Hepatocyte (in vitro differentiated cells): ENCODE results near the gene CD7. TPM values are rescaled to one million over a fixed set of nuclear protein-coding genes. Genes with fewer than 3 reads are reported as not detected.

ENCODE experiments used
- DNase-seq: peaks from one replicate; pipeline ENCODE4 v3.0.0-alpha.2; 2016; ENCODE audit warnings: low spot score
- H2AFZ ChIP-seq: fragments of 200-600 bp; sonication (generic); 2 replicates; pipeline ENCODE4 v1.6.0; 2016; ENCODE audit warnings: antibody characterized with exemption, mild to moderate bottlenecking
- H3K27ac ChIP-seq: fragments of 200-600 bp; sonication (generic); 2 replicates; pipeline ENCODE4 v1.5.1; 2016; ENCODE audit warnings: mild to moderate bottlenecking
- H3K27me3 ChIP-seq: fragments of 200-600 bp; sonication (generic); 2 replicates; pipeline ENCODE4 v1.6.1; 2016
- H3K36me3 ChIP-seq: fragments of 200-600 bp; sonication (generic); replicated peaks from 2 replicates; pipeline ENCODE4 v1.5.1; 2016; ENCODE audit warnings: low read depth; ENCODE audit not compliant: insufficient read depth
- H3K4me1 ChIP-seq: fragments of 200-600 bp; sonication (generic); 2 replicates; pipeline ENCODE4 v1.5.1; 2016; ENCODE audit warnings: mild to moderate bottlenecking, moderate library complexity; ENCODE audit not compliant: insufficient read depth
- H3K4me2 ChIP-seq: fragments of 200-600 bp; sonication (generic); 2 replicates; pipeline ENCODE4 v1.6.0; 2016
- H3K4me3 ChIP-seq: fragments of 200-600 bp; sonication (generic); 2 replicates; pipeline ENCODE4 v1.5.1; 2016; ENCODE audit warnings: mild to moderate bottlenecking
- H3K79me2 ChIP-seq: fragments of 200-600 bp; sonication (generic); 2 replicates; pipeline ENCODE4 v1.6.0; 2017; ENCODE audit warnings: mild to moderate bottlenecking
- H3K9me2 ChIP-seq: fragments of 200-600 bp; sonication (generic); replicated peaks from 2 replicates; pipeline ENCODE4 v1.6.0; 2017; ENCODE audit warnings: mild to moderate bottlenecking; ENCODE audit not compliant: insufficient read depth
- H3K9me3 ChIP-seq: fragments of 200-600 bp; sonication (generic); 2 replicates; pipeline ENCODE4 v1.5.1; 2016; ENCODE audit warnings: low read depth, mild to moderate bottlenecking
- H4K20me1 ChIP-seq: fragments of 200-600 bp; sonication (generic); 2 replicates; pipeline ENCODE4 v1.6.0; 2016; ENCODE audit warnings: mild to moderate bottlenecking; ENCODE audit not compliant: insufficient read depth, poor library complexity, severe bottlenecking
- EZH2 ChIP-seq: fragments of 200-600 bp; sonication (generic); IDR thresholded peaks from 2 replicates; pipeline ENCODE4 v1.6.1; 2016; ENCODE audit warnings: antibody characterized with exemption, mild to moderate bottlenecking, borderline replicate concordance
- EZH2phosphoT487 ChIP-seq: fragments of 200-600 bp; sonication (generic); IDR thresholded peaks from one replicate; pipeline ENCODE4 v1.6.1; 2018; ENCODE audit warnings: antibody characterized with exemption, mild to moderate bottlenecking, low read depth, moderate library complexity; ENCODE audit not compliant: unreplicated experiment, severe bottlenecking
- WGBS: methylation state at CpG from one replicate; pipeline ENCODE4 v1.1.6; 2016; ENCODE audit warnings: low lambda C conversion rate; ENCODE audit errors: missing lambda C conversion rate; 5-methylcytosine and 5-hydroxymethylcytosine counted together
- polyA plus RNA-seq: library from polyadenylated mRNA; unstranded; fragments of >200 nt; fragmentation: Nextera tagmentation; extraction: Ambion mirVana; gene quantifications from 2 replicates; pipeline ENCODE4 v1.2.1, GENCODE V29; 2016
- total RNA-seq: library from RNA; depleted of rRNA; stranded (reverse); fragments of >200 nt; gene quantifications from 2 replicates; pipeline ENCODE4 v1.2.3, GENCODE V29; 2014
- TF ChIP-seq, protein P1 (sequence below): fragments of 200-600 bp; sonication (generic); IDR thresholded peaks from 2 replicates; pipeline ENCODE4 v1.5.1; 2016; ENCODE audit warnings: antibody characterized with exemption, mild to moderate bottlenecking; ENCODE audit not compliant: poor library complexity

CD7 gene
- total and polyA plus RNA-seq, 2 experiments from 2014 or later: 1.8 to 7.0 TPM

DNA sequence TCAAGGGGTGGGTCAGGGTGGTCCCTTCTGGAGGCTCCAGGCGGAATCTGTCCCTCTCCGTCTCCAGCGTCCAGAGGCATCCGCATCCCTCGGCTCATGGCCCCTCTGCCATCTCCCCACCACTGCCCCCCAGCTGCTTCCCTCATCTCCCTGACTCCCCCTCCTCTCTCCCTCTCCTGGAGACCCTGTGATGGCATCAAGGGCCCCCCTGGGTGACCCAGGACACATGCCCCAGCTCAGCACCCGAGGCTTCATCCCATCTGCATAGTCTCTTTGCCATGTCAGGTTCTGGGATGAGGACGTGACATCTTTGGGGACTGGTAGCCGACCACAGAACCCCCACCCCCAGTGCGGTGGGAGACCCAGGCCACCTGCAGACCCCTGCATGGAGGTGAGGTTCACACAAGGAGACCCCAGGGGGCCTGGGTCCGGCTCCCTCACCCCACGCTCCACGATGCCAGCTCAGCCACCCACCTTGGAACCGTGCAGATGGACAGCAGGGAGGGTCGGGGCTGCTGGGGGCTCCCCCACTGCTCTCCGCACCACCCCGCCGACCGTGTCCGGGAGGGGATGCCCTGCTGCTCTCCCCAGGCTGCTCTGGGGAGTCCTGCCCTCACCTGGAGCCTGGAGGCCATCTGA is 12.4 kb upstream of the CD7 start:
- TF ChIP-seq EZH2: no peak
- no peak for TF ChIP-seq EZH2phosphoT487
- TF ChIP-seq, protein P1, sequence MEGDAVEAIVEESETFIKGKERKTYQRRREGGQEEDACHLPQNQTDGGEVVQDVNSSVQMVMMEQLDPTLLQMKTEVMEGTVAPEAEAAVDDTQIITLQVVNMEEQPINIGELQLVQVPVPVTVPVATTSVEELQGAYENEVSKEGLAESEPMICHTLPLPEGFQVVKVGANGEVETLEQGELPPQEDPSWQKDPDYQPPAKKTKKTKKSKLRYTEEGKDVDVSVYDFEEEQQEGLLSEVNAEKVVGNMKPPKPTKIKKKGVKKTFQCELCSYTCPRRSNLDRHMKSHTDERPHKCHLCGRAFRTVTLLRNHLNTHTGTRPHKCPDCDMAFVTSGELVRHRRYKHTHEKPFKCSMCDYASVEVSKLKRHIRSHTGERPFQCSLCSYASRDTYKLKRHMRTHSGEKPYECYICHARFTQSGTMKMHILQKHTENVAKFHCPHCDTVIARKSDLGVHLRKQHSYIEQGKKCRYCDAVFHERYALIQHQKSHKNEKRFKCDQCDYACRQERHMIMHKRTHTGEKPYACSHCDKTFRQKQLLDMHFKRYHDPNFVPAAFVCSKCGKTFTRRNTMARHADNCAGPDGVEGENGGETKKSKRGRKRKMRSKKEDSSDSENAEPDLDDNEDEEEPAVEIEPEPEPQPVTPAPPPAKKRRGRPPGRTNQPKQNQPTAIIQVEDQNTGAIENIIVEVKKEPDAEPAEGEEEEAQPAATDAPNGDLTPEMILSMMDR: no peak
- Histone ChIP-seq H3K36me3 (no peaks in the 10 kb centered on the region), H4K20me1 (no peaks in the 10 kb centered on the region), H2AFZ (no peak overlapping the region), H3K4me3 (no peak overlapping the region), H3K27me3 (no peaks in the 10 kb centered on the region), H3K4me2 (peak overlapping the region; percentile 70), H3K27ac (peak overlapping the region; percentile 85), H3K9me3 (no peaks in the 10 kb centered on the region), H3K4me1 (peaks cover 59% of the 10 kb centered on the region), H3K79me2 (no peaks in the 10 kb centered on the region), H3K9me2 (no peaks in the 10 kb centered on the region)
- WGBS: 87% methylated on average over 19 of the region's 19 CpGs
- DNase-seq: no peak

DNA sequence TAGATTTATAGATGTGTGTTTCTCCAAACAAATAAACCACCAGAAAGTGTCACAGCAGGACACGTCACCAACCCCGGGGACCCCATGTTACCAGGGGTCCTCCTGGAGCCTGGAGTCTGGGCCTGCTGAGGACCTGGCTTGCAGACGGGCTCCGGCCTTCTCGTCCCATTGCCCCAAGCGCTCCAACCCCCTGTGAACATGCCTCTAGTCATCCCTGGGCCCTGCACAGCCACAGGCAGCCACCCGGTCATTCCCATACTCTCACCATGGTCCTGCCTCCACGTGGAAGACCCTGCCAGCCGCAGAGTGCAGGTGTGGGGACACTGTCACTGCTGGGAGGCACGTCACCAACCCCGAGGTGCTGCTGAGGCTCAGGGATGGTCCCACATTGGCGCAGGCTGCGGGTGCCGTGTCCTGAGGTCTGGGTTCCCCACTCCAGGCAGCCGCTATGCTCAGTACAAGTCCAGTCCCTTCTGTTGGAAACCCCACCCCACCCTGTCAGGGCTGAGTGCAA is 11.6 kb upstream of the CD7 start:
- H3K36me3 ChIP-seq: no peaks in the 10 kb centered on the region
- 90% methylated on average over 15 of the region's 15 CpGs for WGBS
- TF ChIP-seq, protein P1: no peak
- TF ChIP-seq EZH2phosphoT487 (no peak), EZH2 (no peak)
- H3K4me2 ChIP-seq: peak overlapping the region; percentile 52
- H3K79me2 ChIP-seq: no peaks in the 10 kb centered on the region
- H3K4me1 ChIP-seq: peaks cover 53% of the 10 kb centered on the region
- DNase-seq: no peak
- peak overlapping the region; percentile 85 for H3K27ac ChIP-seq
- H3K9me2 ChIP-seq: no peaks in the 10 kb centered on the region
- H3K27me3 ChIP-seq: no peaks in the 10 kb centered on the region
- no peak overlapping the region for H3K4me3 ChIP-seq
- no peaks in the 10 kb centered on the region for H3K9me3 ChIP-seq
- H4K20me1 ChIP-seq: no peaks in the 10 kb centered on the region
- H2AFZ ChIP-seq: no peak overlapping the region

DNA sequence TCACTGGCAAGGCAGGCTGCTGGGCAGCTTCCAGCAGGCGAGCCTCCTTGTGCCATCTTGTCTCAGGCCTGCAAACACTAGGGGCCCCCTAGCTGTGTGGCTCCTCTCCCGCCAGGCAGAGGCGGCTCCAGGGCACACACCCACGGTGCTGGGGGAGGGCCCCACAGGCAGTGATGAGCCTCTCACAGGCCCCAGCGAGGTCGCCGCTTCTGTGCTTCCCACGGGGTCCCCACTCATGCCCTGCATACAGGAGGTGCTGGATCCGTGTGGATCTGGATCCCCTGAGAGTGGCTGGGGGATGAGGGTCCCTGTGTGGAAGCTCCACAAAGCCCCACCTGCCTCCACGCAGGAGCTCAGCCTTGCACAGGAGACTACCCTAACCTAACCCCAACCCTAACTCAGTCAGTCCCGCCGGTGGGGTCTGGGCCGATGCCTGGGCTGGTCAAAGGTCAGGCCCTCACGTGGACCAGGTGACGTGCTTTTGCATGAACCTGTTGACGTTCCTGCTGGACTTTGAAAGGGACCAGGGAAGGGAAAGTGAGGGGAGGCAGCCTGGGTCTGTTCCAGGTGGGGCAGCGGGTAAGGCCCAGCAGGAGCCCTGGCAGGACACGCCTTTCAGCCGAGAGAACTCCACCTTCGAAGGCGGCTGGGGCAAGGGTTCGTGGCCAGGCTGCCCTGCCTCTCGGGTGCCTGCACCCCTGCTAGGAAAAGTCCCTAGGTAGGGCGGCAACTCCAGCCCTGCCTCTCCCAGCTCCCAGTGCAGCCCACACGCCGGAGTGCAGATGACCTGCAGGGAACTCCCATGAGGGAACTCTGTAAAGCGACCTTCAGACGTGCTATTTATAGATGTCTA is 11.0 kb upstream of the CD7 start:
- WGBS: 63% methylated on average over 28 of the region's 28 CpGs
- H3K36me3 ChIP-seq: no peaks in the 10 kb centered on the region
- peak overlapping the region; percentile 85 for H3K27ac ChIP-seq
- no peak overlapping the region for H3K4me3 ChIP-seq
- TF ChIP-seq, protein P1: no peak
- no peak for TF ChIP-seq EZH2
- TF ChIP-seq EZH2phosphoT487: no peak
- peak overlapping the region; percentile 52 for H3K4me2 ChIP-seq
- no peaks in the 10 kb centered on the region for H3K79me2 ChIP-seq
- H2AFZ ChIP-seq: no peak overlapping the region
- peaks cover 51% of the 10 kb centered on the region for H3K4me1 ChIP-seq
- H4K20me1 ChIP-seq: no peaks in the 10 kb centered on the region
- peak; percentile 78 for DNase-seq
- H3K9me3 ChIP-seq: no peaks in the 10 kb centered on the region
- H3K9me2 ChIP-seq: no peaks in the 10 kb centered on the region
- no peaks in the 10 kb centered on the region for H3K27me3 ChIP-seq
